Measurements from ENCODE around the gene SFMBT1. TPM values are rescaled to one million over a fixed set of nuclear protein-coding genes. Genes with fewer than 3 reads are reported as not detected.

Gene SFMBT1
- polyA plus RNA-seq, 1 donor from 2014 or later: 17.8 TPM

- no peaks in the 10 kb centered on the region for H3K36me3 Mint-ChIP-seq
- peaks cover 32 to 37% (median 35%) of the 10 kb centered on the region in 3 donors for H3K4me1 Mint-ChIP-seq
- H3K27me3 Mint-ChIP-seq: no peaks in the 10 kb centered on the region
Measured at GRCh38 chr3:52959773-52960172, 86.1 kb downstream of the SFMBT1 start.

GRCh38 chr3:52939600-52939999 is 106.3 kb downstream of the SFMBT1 start:
- H3K4me1 Mint-ChIP-seq: peaks cover 0 to 3% (median 2%) of the 10 kb centered on the region in 3 donors
- H3K9me3 Mint-ChIP-seq: no peaks in the 10 kb centered on the region
- no peaks in the 10 kb centered on the region for H3K27me3 Mint-ChIP-seq
- H3K27ac Mint-ChIP-seq: no peak overlapping the region
- peaks cover 11% of the 10 kb centered on the region for H3K36me3 Mint-ChIP-seq
- no peak overlapping the region for H3K4me3 Mint-ChIP-seq

More at GRCh38 chr3:52959773-52960172, 86.1 kb downstream of the SFMBT1 start:
- no peak overlapping the region for H3K4me3 Mint-ChIP-seq
- H3K9me3 Mint-ChIP-seq: peaks cover 0 to 7% (median 2%) of the 10 kb centered on the region in 3 donors
- no peak overlapping the region for H3K27ac Mint-ChIP-seq

GRCh38 chr3:52934630-52935530 is 111.0 kb downstream of the SFMBT1 start:
- no peaks in the 10 kb centered on the region for H3K9me3 Mint-ChIP-seq
- peaks cover 5% of the 10 kb centered on the region for H3K36me3 Mint-ChIP-seq
- H3K4me3 Mint-ChIP-seq: peak overlapping the region in 1 of 4 donors; percentile 74

GRCh38 chr3:52931889-52932288 is 114.0 kb downstream of the SFMBT1 start:
- H3K36me3 Mint-ChIP-seq: peaks cover 9% of the 10 kb centered on the region
- no peak overlapping the region for H3K27ac Mint-ChIP-seq
- no peaks in the 10 kb centered on the region for H3K27me3 Mint-ChIP-seq
- H3K4me3 Mint-ChIP-seq: peak overlapping the region in 1 of 4 donors; percentile 37
- no peaks in the 10 kb centered on the region for H3K9me3 Mint-ChIP-seq
- peaks cover 13 to 20% (median 15%) of the 10 kb centered on the region in 3 donors for H3K4me1 Mint-ChIP-seq

More at GRCh38 chr3:52934630-52935530, 111.0 kb downstream of the SFMBT1 start:
- peaks cover 13 to 19% (median 15%) of the 10 kb centered on the region in 3 donors for H3K4me1 Mint-ChIP-seq
- H3K27me3 Mint-ChIP-seq: no peaks in the 10 kb centered on the region
- peak overlapping the region in 1 of 3 donors; percentile 79 for H3K27ac Mint-ChIP-seq

GRCh38 chr3:52931328-52931727 is 114.5 kb downstream of the SFMBT1 start:
- Mint-ChIP-seq H3K4me3 (no peak overlapping the region), H3K4me1 (peaks cover 13 to 20% (median 15%) of the 10 kb centered on the region in 3 donors), H3K27ac (peak overlapping the region in 1 of 3 donors; percentile 38)

GRCh38 chr3:52930748-52931147 is 115.1 kb downstream of the SFMBT1 start:
- peak overlapping the region; percentile 38 to 90 (median 87) for H3K27ac Mint-ChIP-seq
- H3K36me3 Mint-ChIP-seq: peaks cover 9% of the 10 kb centered on the region
- peaks cover 13 to 20% (median 15%) of the 10 kb centered on the region in 3 donors for H3K4me1 Mint-ChIP-seq
- peak overlapping the region in 3 of 4 donors; percentile 18 to 86 (median 65) for H3K4me3 Mint-ChIP-seq
- no peaks in the 10 kb centered on the region for H3K27me3 Mint-ChIP-seq
- H3K9me3 Mint-ChIP-seq: no peaks in the 10 kb centered on the region

More at GRCh38 chr3:52931328-52931727, 114.5 kb downstream of the SFMBT1 start:
- no peaks in the 10 kb centered on the region for H3K27me3 Mint-ChIP-seq
- H3K36me3 Mint-ChIP-seq: peaks cover 9% of the 10 kb centered on the region
- no peaks in the 10 kb centered on the region for H3K9me3 Mint-ChIP-seq

- Mint-ChIP-seq H3K36me3 (peaks cover 11% of the 10 kb centered on the region), H3K27ac (no peak overlapping the region), H3K27me3 (no peaks in the 10 kb centered on the region), H3K4me3 (no peak overlapping the region), H3K4me1 (peaks cover 8 to 12% (median 8%) of the 10 kb centered on the region in 3 donors), H3K9me3 (no peaks in the 10 kb centered on the region)
Measured at GRCh38 chr3:52926554-52926953, 119.3 kb downstream of the SFMBT1 start.

GRCh38 chr3:52925405-52926313 is 120.2 kb downstream of the SFMBT1 start:
- Mint-ChIP-seq H3K27me3 (no peaks in the 10 kb centered on the region), H3K4me1 (peaks cover 2 to 7% (median 3%) of the 10 kb centered on the region in 3 donors), H3K9me3 (no peaks in the 10 kb centered on the region), H3K36me3 (peaks cover 11% of the 10 kb centered on the region), H3K27ac (no peak overlapping the region), H3K4me3 (no peak overlapping the region)

- Mint-ChIP-seq H3K4me1 (no peaks in the 10 kb centered on the region), H3K9me3 (no peaks in the 10 kb centered on the region), H3K27ac (no peak overlapping the region), H3K36me3 (peaks cover 5% of the 10 kb centered on the region), H3K4me3 (no peak overlapping the region), H3K27me3 (no peaks in the 10 kb centered on the region)
Measured at GRCh38 chr3:52923963-52924362, 121.9 kb downstream of the SFMBT1 start.

- H3K27ac Mint-ChIP-seq: no peak overlapping the region
Measured at GRCh38 chr3:52920841-52921240, 125.0 kb downstream of the SFMBT1 start.

GRCh38 chr3:52917044-52917443 is 128.8 kb downstream of the SFMBT1 start:
- Mint-ChIP-seq H3K4me1 (no peaks in the 10 kb centered on the region), H3K4me3 (no peak overlapping the region), H3K36me3 (peaks cover 2% of the 10 kb centered on the region), H3K9me3 (no peaks in the 10 kb centered on the region), H3K27ac (no peak overlapping the region), H3K27me3 (no peaks in the 10 kb centered on the region)

More at GRCh38 chr3:52920841-52921240, 125.0 kb downstream of the SFMBT1 start:
- no peak overlapping the region for H3K4me3 Mint-ChIP-seq
- peaks cover 2% of the 10 kb centered on the region for H3K36me3 Mint-ChIP-seq
- H3K9me3 Mint-ChIP-seq: no peaks in the 10 kb centered on the region
- H3K27me3 Mint-ChIP-seq: no peaks in the 10 kb centered on the region
- no peaks in the 10 kb centered on the region for H3K4me1 Mint-ChIP-seq

- H3K4me1 Mint-ChIP-seq: no peaks in the 10 kb centered on the region
- H3K27ac Mint-ChIP-seq: no peak overlapping the region
- no peaks in the 10 kb centered on the region for H3K27me3 Mint-ChIP-seq
- no peaks in the 10 kb centered on the region for H3K9me3 Mint-ChIP-seq
- H3K4me3 Mint-ChIP-seq: no peak overlapping the region
- H3K36me3 Mint-ChIP-seq: peaks cover 2% of the 10 kb centered on the region
Measured at GRCh38 chr3:52915294-52915693, 130.6 kb downstream of the SFMBT1 start.

- H3K36me3 Mint-ChIP-seq: peaks cover 2% of the 10 kb centered on the region
- no peaks in the 10 kb centered on the region for H3K4me1 Mint-ChIP-seq
- no peaks in the 10 kb centered on the region for H3K27me3 Mint-ChIP-seq
- H3K9me3 Mint-ChIP-seq: no peaks in the 10 kb centered on the region
- H3K27ac Mint-ChIP-seq: no peak overlapping the region
- no peak overlapping the region for H3K4me3 Mint-ChIP-seq
Measured at GRCh38 chr3:52912885-52913731, 132.8 kb downstream of the SFMBT1 start.

- Mint-ChIP-seq H3K9me3 (no peaks in the 10 kb centered on the region), H3K27ac (no peak overlapping the region), H3K4me3 (no peak overlapping the region), H3K4me1 (no peaks in the 10 kb centered on the region), H3K36me3 (peaks cover 2% of the 10 kb centered on the region), H3K27me3 (no peaks in the 10 kb centered on the region)
Measured at GRCh38 chr3:52910823-52911222, 135.1 kb downstream of the SFMBT1 start.

Data from IgD-negative memory B cell (primary cell).